GM12801 (cell line): Measurements from ENCODE around the gene ST6GALNAC5.

Experiments used
- TF ChIP-seq, protein P1 (sequence below): IDR thresholded peaks from one replicate; pipeline ENCODE4 v1.5.1; 2011; ENCODE audit warnings: control low read depth; ENCODE audit not compliant: insufficient read length; ENCODE audit errors: extremely low read depth

Gene ST6GALNAC5

DNA sequence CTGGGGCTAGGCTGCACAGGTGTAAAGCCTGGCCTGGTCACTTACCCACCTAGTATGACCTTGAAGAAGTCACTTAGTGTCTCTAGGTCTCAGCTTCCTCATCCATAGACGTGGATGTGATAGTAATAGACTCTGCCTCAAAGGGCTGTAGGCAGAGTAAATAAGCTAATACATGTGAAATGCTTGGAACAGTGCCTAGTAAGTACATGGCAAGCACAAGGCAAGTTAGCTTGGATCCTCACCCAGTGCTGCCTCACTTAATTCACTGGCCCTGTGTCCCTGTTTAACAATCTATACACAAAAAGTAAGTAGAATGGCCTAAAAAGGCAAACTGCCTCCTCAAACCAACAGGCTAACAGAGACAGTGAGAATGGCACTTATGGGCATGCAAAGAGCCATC lies 184.1 kb downstream of the ST6GALNAC5 start:
- TF ChIP-seq, protein P1, sequence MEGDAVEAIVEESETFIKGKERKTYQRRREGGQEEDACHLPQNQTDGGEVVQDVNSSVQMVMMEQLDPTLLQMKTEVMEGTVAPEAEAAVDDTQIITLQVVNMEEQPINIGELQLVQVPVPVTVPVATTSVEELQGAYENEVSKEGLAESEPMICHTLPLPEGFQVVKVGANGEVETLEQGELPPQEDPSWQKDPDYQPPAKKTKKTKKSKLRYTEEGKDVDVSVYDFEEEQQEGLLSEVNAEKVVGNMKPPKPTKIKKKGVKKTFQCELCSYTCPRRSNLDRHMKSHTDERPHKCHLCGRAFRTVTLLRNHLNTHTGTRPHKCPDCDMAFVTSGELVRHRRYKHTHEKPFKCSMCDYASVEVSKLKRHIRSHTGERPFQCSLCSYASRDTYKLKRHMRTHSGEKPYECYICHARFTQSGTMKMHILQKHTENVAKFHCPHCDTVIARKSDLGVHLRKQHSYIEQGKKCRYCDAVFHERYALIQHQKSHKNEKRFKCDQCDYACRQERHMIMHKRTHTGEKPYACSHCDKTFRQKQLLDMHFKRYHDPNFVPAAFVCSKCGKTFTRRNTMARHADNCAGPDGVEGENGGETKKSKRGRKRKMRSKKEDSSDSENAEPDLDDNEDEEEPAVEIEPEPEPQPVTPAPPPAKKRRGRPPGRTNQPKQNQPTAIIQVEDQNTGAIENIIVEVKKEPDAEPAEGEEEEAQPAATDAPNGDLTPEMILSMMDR, result no peak

DNA sequence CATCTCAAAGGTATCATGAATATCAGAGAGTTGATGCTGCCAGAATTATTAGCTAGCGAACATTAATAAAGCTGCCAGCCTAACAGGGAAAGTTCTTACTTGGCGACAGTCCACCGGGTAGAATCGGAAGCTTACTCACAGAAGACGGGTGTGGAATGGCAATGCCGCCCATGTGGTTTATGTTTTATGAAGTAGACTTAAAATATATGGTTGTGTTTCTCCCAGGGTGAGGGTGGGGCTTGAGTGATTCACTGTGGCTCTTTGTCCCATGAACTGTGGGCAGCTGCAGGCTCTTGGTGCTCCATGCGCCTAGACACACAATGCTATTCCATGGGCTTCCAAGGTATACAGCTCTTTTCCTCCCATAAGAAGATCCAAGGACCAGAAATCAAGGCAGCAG lies 189.2 kb downstream of the ST6GALNAC5 start:
- TF ChIP-seq, protein P1, result no peak

DNA sequence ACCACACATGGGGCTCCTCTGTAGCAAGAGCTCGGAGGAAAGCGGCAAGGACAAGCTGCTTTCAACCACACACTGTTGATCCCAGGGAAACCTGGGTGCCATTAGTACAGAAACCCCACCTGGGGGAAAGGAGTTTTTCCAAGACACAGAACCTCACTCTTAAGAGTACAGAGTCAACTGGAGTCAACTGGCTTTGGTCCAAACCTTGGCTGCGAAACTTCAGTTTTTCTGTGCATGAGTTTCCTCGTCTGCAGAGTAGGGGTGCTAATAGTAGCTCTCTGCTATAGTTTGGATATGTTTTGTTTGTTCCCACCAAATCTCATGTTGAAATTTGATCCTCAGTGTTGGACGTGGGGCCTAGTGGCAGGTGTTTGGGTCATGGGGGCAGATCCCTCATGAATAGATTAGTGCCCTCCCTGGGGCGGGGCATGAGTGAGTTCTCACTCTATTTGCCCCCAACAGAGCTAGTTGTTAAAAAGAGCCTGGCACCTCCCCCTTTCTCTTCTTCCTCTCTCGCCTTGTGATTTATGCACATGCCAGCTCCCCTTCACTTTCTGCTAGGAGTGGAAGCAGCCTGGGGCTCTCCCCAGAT lies 190.8 kb downstream of the ST6GALNAC5 start:
- TF ChIP-seq, protein P1, result no peak

DNA sequence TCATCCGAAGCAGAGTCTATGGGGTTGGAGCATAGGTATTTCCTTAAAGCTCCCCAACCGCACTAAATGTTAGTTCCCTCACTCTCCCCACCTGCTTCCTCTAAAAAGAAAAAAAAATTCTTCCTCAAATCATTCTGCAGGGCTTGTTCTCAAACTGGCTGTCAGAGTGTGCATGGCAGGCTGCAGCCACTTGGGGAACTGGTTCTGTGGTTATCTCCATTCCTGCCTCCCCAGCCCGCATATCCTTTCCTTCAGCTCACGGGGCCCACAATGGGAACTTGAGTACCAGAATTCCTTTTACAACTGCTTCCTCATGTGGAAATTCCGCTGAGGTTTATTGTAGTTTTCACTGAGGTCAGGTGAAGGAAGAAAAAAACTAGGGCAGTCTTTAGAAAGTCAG lies 192.7 kb downstream of the ST6GALNAC5 start:
- TF ChIP-seq, protein P1, result no peak

DNA sequence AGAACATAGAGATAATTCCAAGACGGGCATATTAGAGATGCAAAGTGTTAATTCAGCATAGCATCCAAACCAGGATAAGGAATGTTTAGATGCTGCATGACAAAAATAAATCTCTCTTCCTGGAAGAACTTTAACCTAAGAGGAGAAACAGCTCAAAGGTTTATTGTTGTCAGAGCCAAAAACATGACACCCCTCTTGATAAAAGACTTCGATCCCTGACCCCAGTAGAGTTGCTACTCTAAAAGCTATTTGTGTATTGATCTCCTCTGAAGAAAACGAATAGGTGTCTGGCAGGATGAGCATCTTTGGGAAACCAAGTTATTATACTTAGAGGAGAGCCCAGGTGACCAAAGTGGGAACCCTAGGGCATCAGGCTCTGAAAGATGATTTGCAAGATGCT lies 193.9 kb downstream of the ST6GALNAC5 start:
- TF ChIP-seq, protein P1, result no peak

DNA sequence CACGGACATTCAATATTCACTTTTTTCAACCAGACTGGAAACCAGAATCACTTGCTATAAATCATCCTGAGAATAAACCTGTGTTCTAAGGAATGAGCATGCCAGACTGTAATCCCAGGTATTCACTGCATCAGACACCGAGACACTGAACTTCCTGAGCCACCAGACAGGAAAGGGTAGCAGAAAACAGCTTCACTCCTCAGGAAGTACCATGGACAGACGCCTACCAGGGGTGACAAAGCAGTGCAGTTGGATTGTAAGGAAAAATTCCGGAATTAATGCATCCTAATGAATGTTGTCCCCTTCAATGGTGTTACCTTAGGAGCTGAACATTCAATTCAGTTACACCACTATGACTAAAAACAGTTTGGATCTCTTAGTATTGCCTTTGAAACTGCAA lies 195.8 kb downstream of the ST6GALNAC5 start:
- TF ChIP-seq, protein P1, result no peak

DNA sequence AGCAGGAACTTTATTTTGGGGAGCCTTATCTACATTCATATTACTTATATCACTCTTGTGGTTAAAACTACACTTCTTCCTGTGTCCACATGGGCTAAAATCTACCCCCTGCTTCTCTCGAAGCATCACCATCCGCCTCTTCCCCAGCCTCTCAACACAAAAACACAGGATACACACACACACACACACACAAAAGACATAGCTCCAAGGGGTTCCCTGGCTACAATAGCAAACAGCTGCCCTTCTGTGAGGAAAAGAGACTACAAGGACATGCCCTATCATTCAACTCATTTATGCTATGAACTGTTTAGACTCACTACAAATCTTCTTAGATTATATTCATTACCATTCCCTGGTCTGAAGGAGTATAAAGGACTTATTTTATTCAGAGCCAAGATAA lies 197.0 kb downstream of the ST6GALNAC5 start:
- TF ChIP-seq, protein P1, result no peak
